Cardiac fibroblast (primary cell): Measurements from ENCODE around the gene HHIPL2.

Experiments used
- DNase-seq, 2 donors: peaks; one replicate each; pipeline versions ENCODE4 v3.0.0 to v3.0.0-alpha.2; 2010; ENCODE audit warnings: low read depth in 2 of 2
- H3K4me3 ChIP-seq, 2 donors: replicated peaks in 1 of 2; 1 replicate in 1 of 2; 2 replicates in 1 of 2; pipeline ENCODE4 v1.5.1; 2011; ENCODE audit warnings: low read depth in 2 of 2, low read length in 2 of 2, mild to moderate bottlenecking in 2 of 2, moderate library complexity in 1 of 2
- TF ChIP-seq, protein P1 (sequence below): IDR thresholded peaks from one replicate; pipeline ENCODE4 v1.5.1; 2011; ENCODE audit warnings: low read depth, mild to moderate bottlenecking, low read length, inconsistent platforms

HHIPL2 gene

DNA sequence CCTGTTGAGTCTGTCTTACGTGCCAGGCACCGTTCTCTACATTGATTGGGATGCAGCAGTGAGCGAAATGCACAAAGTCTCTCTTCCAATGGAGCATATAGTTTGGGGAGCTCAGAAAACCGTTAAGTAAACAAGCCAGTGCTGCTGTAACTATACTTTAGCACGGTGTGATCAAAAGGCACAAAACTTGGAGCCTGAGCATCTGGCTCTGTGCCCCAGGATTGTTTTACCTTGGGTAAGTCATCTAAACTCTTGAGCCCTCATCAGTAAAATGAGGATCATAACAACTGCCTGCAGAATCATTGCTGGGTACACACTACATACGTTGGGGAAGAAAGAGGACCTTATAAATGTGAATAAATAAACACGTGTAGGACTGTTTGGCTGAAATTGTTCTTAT, 1.8 kb downstream of the HHIPL2 start:
- H3K4me3 ChIP-seq = no peak overlapping the region
- DNase-seq = no peak
- TF ChIP-seq, protein P1, sequence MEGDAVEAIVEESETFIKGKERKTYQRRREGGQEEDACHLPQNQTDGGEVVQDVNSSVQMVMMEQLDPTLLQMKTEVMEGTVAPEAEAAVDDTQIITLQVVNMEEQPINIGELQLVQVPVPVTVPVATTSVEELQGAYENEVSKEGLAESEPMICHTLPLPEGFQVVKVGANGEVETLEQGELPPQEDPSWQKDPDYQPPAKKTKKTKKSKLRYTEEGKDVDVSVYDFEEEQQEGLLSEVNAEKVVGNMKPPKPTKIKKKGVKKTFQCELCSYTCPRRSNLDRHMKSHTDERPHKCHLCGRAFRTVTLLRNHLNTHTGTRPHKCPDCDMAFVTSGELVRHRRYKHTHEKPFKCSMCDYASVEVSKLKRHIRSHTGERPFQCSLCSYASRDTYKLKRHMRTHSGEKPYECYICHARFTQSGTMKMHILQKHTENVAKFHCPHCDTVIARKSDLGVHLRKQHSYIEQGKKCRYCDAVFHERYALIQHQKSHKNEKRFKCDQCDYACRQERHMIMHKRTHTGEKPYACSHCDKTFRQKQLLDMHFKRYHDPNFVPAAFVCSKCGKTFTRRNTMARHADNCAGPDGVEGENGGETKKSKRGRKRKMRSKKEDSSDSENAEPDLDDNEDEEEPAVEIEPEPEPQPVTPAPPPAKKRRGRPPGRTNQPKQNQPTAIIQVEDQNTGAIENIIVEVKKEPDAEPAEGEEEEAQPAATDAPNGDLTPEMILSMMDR = no peak

DNA sequence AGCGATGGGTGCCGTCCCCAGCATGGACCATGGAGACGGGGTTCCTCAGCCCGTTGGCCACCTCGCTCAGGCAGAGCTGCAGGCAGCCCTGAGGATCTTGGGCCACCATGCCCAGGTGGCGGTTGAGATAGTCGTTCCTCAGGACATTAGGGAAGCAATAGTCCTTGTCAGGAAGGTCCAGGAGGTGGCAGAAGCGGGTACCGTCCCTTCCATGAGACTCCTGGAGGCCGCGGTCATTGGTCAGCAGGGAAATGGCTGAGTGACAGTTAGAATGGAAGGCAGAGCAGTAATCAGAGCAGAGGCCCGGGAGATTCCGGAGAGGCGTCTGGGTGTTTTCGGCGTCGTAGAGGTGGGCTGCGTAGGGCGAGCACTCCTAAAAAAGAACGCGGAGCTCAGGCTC, 4.1 kb downstream of the HHIPL2 start:
- H3K4me3 ChIP-seq = no peak overlapping the region
- DNase-seq = no peak

DNA sequence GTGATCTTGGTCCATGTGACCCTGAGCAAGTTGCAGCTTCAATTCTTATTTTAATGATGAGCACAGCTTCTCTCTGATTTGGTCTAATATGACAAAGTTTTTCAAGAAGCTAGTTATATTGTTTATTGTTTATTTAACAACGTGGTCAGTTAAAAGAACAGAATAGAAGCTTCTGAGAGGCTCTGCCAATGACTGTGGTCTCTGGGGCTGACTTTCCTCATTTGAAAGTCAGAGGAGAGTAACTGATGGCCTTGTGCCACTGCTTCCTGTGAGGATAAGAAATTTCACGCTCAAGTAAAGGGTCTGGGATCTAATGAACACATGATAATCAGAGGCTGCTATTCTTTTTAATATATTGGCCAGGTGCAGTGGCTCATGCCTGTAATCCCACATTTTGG, 7.3 kb downstream of the HHIPL2 start:
- TF ChIP-seq, protein P1 = no peak
- no peak for DNase-seq
- H3K4me3 ChIP-seq = no peak overlapping the region

More for the DNA sequence above, 4.1 kb downstream of the HHIPL2 start:
- TF ChIP-seq, protein P1 = no peak

DNA sequence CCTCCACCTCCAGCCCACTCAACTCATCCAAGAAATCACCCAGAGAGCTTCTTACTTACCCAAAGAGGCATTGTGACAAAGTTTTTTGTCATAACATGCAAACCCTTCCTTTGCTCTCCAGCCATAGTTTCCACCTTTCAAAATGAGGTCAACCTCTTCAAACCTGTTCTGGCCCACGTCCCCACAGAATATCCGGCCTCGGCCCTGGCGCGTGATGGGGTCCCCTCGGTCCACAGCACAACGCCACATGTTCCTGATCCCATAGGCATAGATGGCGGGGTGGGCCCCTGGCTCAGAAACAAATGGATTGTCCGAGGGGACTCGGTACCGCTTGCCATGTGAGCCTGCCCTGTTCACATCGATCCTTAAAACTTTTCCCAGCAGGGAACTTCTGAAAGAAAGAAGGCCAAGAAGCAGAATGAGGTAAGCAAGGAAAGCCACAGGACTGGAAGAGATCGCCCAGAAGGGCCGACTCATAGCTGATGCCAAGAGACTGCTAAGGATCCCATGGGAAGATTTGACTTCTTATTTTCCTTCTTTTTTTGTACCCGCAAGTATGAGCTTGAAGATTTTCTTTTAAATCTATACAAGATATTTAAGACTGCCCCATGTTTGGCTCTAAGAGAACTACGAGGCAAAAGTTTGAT, 7.8 kb downstream of the HHIPL2 start:
- TF ChIP-seq, protein P1 = no peak
- H3K4me3 ChIP-seq = no peak overlapping the region
- no peak for DNase-seq

DNA sequence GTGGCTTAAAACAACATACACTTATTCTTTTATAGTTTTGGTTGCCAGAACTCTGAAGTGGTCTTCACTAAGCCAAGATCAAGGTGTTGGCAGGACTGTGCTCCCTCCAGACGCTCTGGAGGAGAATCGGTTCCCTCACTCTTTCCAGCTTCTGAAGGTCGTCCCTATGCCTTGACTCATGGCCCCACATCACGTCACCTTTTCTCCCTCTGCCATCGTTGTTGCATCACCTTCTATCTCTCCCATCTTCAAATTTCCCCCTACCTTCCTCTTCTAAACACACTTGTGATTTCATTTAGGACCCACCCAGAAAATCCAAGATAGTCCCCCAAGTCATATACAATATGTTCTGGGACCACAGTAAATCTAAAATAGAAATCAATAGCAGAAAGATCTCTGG, 12.4 kb downstream of the HHIPL2 start:
- TF ChIP-seq, protein P1 = no peak
- DNase-seq = no peak
- no peak overlapping the region for H3K4me3 ChIP-seq

DNA sequence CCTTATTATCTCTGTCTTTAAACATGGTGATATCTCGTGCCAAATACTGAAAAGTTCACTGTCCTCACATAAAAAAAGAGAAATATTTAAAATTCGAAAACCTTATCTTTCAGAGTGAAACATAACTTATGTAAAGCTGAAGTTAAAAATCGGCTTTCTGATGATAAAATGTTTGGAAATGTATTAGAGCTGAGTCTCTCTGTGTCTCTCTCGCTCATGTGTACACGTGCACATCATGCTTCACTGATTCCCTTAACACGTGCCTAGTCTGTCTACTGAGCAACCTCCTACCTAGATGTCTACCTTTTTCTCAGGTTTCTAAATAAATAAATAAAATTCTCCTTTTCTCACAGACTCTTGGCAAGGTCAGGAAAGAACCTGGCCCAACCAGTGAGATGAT, 17.1 kb downstream of the HHIPL2 start:
- no peak for DNase-seq
- TF ChIP-seq, protein P1 = no peak
- no peak overlapping the region for H3K4me3 ChIP-seq

DNA sequence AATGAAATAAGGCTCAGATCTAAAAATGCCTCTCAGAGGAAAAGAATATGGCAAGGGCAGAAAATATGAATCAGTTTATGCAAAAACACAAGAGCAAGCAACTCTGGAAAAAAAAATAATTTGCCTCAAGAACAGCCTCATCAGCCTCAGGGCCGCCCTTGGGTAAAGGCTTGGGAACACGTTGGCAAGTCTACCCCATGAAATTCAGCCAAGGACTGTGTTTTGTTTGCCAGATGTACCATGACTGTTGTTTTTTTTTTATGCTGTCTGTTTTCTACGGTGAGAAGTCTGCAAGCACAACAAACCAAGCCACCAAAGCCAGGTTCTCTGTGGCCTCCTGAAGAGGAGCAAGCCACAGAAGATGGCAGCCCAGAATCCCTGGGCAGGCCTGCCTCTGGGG, 18.0 kb downstream of the HHIPL2 start:
- DNase-seq = no peak
- TF ChIP-seq, protein P1 = no peak
- no peak overlapping the region for H3K4me3 ChIP-seq
